Measurements from ENCODE around the gene PWP2. TPM values are rescaled to one million over a fixed set of nuclear protein-coding genes. Genes with fewer than 3 reads are reported as not detected.

The PWP2 gene
- total and polyA plus RNA-seq, 12 donors: 0.09 to 33.0 (median 5.6) TPM

GRCh38 chr21:44072111-44072510 is 35.1 kb upstream of the PWP2 start:
- Histone ChIP-seq H3K4me1 (replicated peaks in 1 of 2) (no peaks in the 10 kb centered on the region), H3K36me3 (replicated peaks in 1 of 2) (peaks cover 0 to 45% of the 10 kb centered on the region in 2 donors), H3K4me3 (no peak overlapping the region), H3K9me3 (replicated peaks in 1 of 3) (no peaks in the 10 kb centered on the region), H3K27me3 (no peaks in the 10 kb centered on the region), H3K27ac (no peak overlapping the region)
- intact Hi-C loops (cut with DNase I): no loop called here
- no peak for DNase-seq
- no peak for TF ChIP-seq POLR2A (IDR thresholded peaks at IDR 0.05)
- TF ChIP-seq CTCF (IDR thresholded peaks at IDR 0.05): no peak
- WGBS, 4 donors: 93 to 97% (median 96%) methylated on average over 14 to 15 of the region's 15 CpGs

- WGBS, 4 donors: 79 to 91% (median 88%) methylated on average over 9 to 11 of the region's 11 CpGs
- Histone ChIP-seq H3K27ac (no peak overlapping the region), H3K9me3 (replicated peaks in 1 of 3) (no peaks in the 10 kb centered on the region), H3K27me3 (no peaks in the 10 kb centered on the region), H3K36me3 (replicated peaks in 1 of 2) (peaks cover 0 to 65% of the 10 kb centered on the region in 2 donors), H3K4me3 (no peak overlapping the region), H3K4me1 (replicated peaks in 1 of 2) (no peaks in the 10 kb centered on the region)
- no peak for DNase-seq
- no peak for TF ChIP-seq POLR2A (IDR thresholded peaks at IDR 0.05)
- no peak for TF ChIP-seq CTCF (IDR thresholded peaks at IDR 0.05)
- intact Hi-C loops (cut with DNase I): no loop called here
These were observed 32.8 kb upstream of the PWP2 start for GRCh38 chr21:44074315-44074958.

- TF ChIP-seq POLR2A (IDR thresholded peaks at IDR 0.05) (no peak), CTCF (IDR thresholded peaks at IDR 0.05) (no peak)
- intact Hi-C loops (cut with DNase I): no loop called here
- H3K36me3 ChIP-seq (replicated peaks in 1 of 2): peaks cover 0 to 79% of the 10 kb centered on the region in 2 donors
- no peak overlapping the region for H3K27ac ChIP-seq
- no peaks in the 10 kb centered on the region for H3K4me1 ChIP-seq (replicated peaks in 1 of 2)
- DNase-seq: no peak
- 80 to 90% (median 85%) methylated on average over 5 of the region's 5 CpGs for WGBS, 4 donors
- no peak overlapping the region for H3K4me3 ChIP-seq
- no peaks in the 10 kb centered on the region for H3K9me3 ChIP-seq (replicated peaks in 1 of 3)
- H3K27me3 ChIP-seq: no peaks in the 10 kb centered on the region
These were observed 30.9 kb upstream of the PWP2 start for GRCh38 chr21:44076316-44076715.

GRCh38 chr21:44078411-44078981 is 28.7 kb upstream of the PWP2 start:
- Histone ChIP-seq H3K4me3 (no peak overlapping the region), H3K27me3 (no peaks in the 10 kb centered on the region), H3K4me1 (replicated peaks in 1 of 2) (no peaks in the 10 kb centered on the region), H3K27ac (no peak overlapping the region), H3K36me3 (replicated peaks in 1 of 2) (peaks cover 0 to 86% of the 10 kb centered on the region in 2 donors), H3K9me3 (replicated peaks in 1 of 3) (no peaks in the 10 kb centered on the region)
- intact Hi-C loops (cut with DNase I): no loop called here
- 89 to 94% (median 92%) methylated on average over 5 of the region's 5 CpGs for WGBS, 4 donors
- DNase-seq: no peak
- TF ChIP-seq CTCF (IDR thresholded peaks at IDR 0.05): no peak
- TF ChIP-seq POLR2A (IDR thresholded peaks at IDR 0.05): no peak
